HG03521 (cell line): ENCODE results near the gene TMEM222.

Experiments used
- ATAC-seq: cut with Tn5 transposase; IDR thresholded peaks from one replicate; pipeline ENCODE4 v1.9.1; 2021; ENCODE audit warnings: mild to moderate bottlenecking, moderate library complexity; ENCODE audit not compliant: unreplicated experiment

TMEM222 gene

GRCh38 chr1:27341525-27342252, 19.7 kb downstream of the TMEM222 start, which contains the start of gene SYTL1:
Gene SYTL1, plus strand, starts transcription at chr1:27342022. Its CDS starts 3,313 bp downstream, at chr1:27345335.
- no peak for ATAC-seq

GRCh38 chr1:27342391-27342777, 20.4 kb downstream of the TMEM222 start:
- no peak for ATAC-seq

- no peak for ATAC-seq
Observed at GRCh38 chr1:27342778-27343638, 21.0 kb downstream of the TMEM222 start.

GRCh38 chr1:27343639-27344025, 21.7 kb downstream of the TMEM222 start:
- ATAC-seq, result no peak

- ATAC-seq, result no peak
Observed at GRCh38 chr1:27345272-27345671, 23.3 kb downstream of the TMEM222 start.

- no peak for ATAC-seq
Observed at GRCh38 chr1:27346357-27346756, 24.4 kb downstream of the TMEM222 start.

GRCh38 chr1:27346991-27347624, 25.1 kb downstream of the TMEM222 start:
- ATAC-seq, result no peak

GRCh38 chr1:27348861-27349783, 27.2 kb downstream of the TMEM222 start:
- no peak for ATAC-seq

GRCh38 chr1:27349784-27350662, 28.1 kb downstream of the TMEM222 start:
- no peak for ATAC-seq

- no peak for ATAC-seq
Observed at GRCh38 chr1:27350663-27351540, 28.9 kb downstream of the TMEM222 start.

- no peak for ATAC-seq
Observed at GRCh38 chr1:27351541-27352107, 29.7 kb downstream of the TMEM222 start.

GRCh38 chr1:27353166-27353565, 31.2 kb downstream of the TMEM222 start:
- ATAC-seq, result no peak

- ATAC-seq, result no peak
Observed at GRCh38 chr1:27353629-27354028, 31.7 kb downstream of the TMEM222 start.

GRCh38 chr1:27355683-27356082, 33.7 kb downstream of the TMEM222 start:
- no peak for ATAC-seq

GRCh38 chr1:27356277-27356618, 34.3 kb downstream of the TMEM222 start:
- ATAC-seq, result no peak

- no peak for ATAC-seq
Observed at GRCh38 chr1:27356619-27357280, 34.8 kb downstream of the TMEM222 start.

GRCh38 chr1:27357281-27358037, 35.5 kb downstream of the TMEM222 start:
- ATAC-seq, result no peak
